ENCODE data around the gene FAM124A. TPM values are rescaled to one million over a fixed set of nuclear protein-coding genes. Genes with fewer than 3 reads are reported as not detected.

Gene FAM124A
- total RNA-seq, 1 experiment from 2014 or later = 3.1 TPM

GRCh38 chr13:51303063-51303552 is 80.9 kb downstream of the FAM124A start:
- no peaks in the 10 kb centered on the region for H3K36me3 ChIP-seq (ENCODE audit: control insufficient read depth in 1 of 2, insufficient read depth in 2 of 2, low read length in 2 of 2)
- no TSS peak for BruUV-seq (replicated peaks)
- no peaks in the 10 kb centered on the region for H3K27me3 ChIP-seq (ENCODE audit: insufficient read depth, low read length)
- no peak for DNase-seq (ENCODE audit: low read depth, low spot score)
- no peaks in the 10 kb centered on the region for H4K20me1 ChIP-seq (ENCODE audit: insufficient read depth)
- H3K9me3 ChIP-seq (ENCODE audit: control insufficient read depth in 1 of 2, insufficient read depth in 1 of 2, low read depth in 1 of 2, low read length in 2 of 2) = no peaks in the 10 kb centered on the region
- H3K9ac ChIP-seq (ENCODE audit: low read length) = no peak overlapping the region
- no peak overlapping the region for H2AFZ ChIP-seq (ENCODE audit: low read depth, low read length, poor library complexity, severe bottlenecking)
- ATAC-seq = no peak
- H3K4me2 ChIP-seq (ENCODE audit: low read length) = no peak overlapping the region
- intact Hi-C loops (cut with micrococcal nuclease) = no loop called here
- RAD21 ChIA-PET (ENCODE audit: low non-redundant PET in 1 of 2, low total read pairs in 2 of 2, uncharacterized antibody in 2 of 2, unreplicated experiment in 2 of 2) = no interaction called here
- H3K4me1 ChIP-seq (ENCODE audit: control insufficient read depth in 1 of 2, insufficient read depth in 2 of 2, low read length in 2 of 2) = no peaks in the 10 kb centered on the region
- H3K79me2 ChIP-seq (ENCODE audit: insufficient read depth, low read length) = no peaks in the 10 kb centered on the region
- CTCF ChIA-PET = interaction anchor here (3.2 kb wide), 1 partner anchor 17 kb away, joined by 12 read pairs; no protein-coding TSS in a partner anchor
- no peak overlapping the region for H3K27ac ChIP-seq (ENCODE audit: low read depth, low read length)
- POLR2A ChIA-PET = no interaction called here
- H3K4me3 ChIP-seq (replicated peaks in 1 of 2; ENCODE audit: low read depth in 1 of 2, low read length in 2 of 2) = no peak overlapping the region
- no peaks in the 10 kb centered on the region for H3K9me2 ChIP-seq (ENCODE audit: insufficient read depth)
- TF ChIP-seq CEBPB (IDR thresholded peaks at IDR 0.05; ENCODE audit: low read depth) (no peak), POLR2AphosphoS5 (IDR thresholded peaks at IDR 0.05; ENCODE audit: low read depth, low read length) (no peak), ELF1 (IDR thresholded peaks at IDR 0.05; ENCODE audit: borderline replicate concordance, low read depth) (no peak), YY1 (IDR thresholded peaks at IDR 0.05; ENCODE audit: extremely low read depth, insufficient replicate concordance, low read depth, low read length) (no peak), SIN3A (IDR thresholded peaks at IDR 0.05; ENCODE audit: low read depth) (no peak), POLR2A (IDR thresholded peaks at IDR 0.05; ENCODE audit: borderline replicate concordance, extremely low read depth, insufficient read depth, insufficient read length) (no peak), MAX (IDR thresholded peaks at IDR 0.05) (no peak), SP1 (IDR thresholded peaks at IDR 0.05; ENCODE audit: low read depth) (no peak), REST (IDR thresholded peaks at IDR 0.05; ENCODE audit: low read depth) (no peak), EZH2phosphoT487 (IDR thresholded peaks at IDR 0.05; ENCODE audit: borderline replicate concordance) (no peak), JUND (IDR thresholded peaks at IDR 0.05) (no peak), TCF7L2 (IDR thresholded peaks at IDR 0.05; ENCODE audit: borderline replicate concordance, extremely low read depth, insufficient read depth, insufficient read length) (no peak), EGR1 (IDR thresholded peaks at IDR 0.05; ENCODE audit: low read depth) (no peak), ZNF274 (IDR thresholded peaks at IDR 0.05; ENCODE audit: low read depth, low read length) (no peak), ZFX (IDR thresholded peaks at IDR 0.05) (no peak), FOSL1 (IDR thresholded peaks at IDR 0.05; ENCODE audit: low read depth) (no peak), SRF (IDR thresholded peaks at IDR 0.05; ENCODE audit: low read depth) (no peak), ATF3 (IDR thresholded peaks at IDR 0.05) (no peak), ZBTB33 (IDR thresholded peaks at IDR 0.05; ENCODE audit: extremely low read depth, insufficient replicate concordance, low read length) (no peak)
